ENCODE measurements around the gene SLC36A3. TPM values are rescaled to one million over a fixed set of nuclear protein-coding genes. Genes with fewer than 3 reads are reported as not detected.

SLC36A3 gene
- total RNA-seq (2014; rRNA removed; shearing (Covaris generic)), result not detected in 2 replicates
- not detected in 2 replicates for total RNA-seq (2022)
- Bru-seq, nascent RNA, result not detected
- not detected for BruChase-seq, experiment 1, labeled RNA remaining after a 6-hour chase
- not detected for BruChase-seq, experiment 2, labeled RNA remaining after a 2-hour chase
- long read RNA-seq, result 0 reads

DNA sequence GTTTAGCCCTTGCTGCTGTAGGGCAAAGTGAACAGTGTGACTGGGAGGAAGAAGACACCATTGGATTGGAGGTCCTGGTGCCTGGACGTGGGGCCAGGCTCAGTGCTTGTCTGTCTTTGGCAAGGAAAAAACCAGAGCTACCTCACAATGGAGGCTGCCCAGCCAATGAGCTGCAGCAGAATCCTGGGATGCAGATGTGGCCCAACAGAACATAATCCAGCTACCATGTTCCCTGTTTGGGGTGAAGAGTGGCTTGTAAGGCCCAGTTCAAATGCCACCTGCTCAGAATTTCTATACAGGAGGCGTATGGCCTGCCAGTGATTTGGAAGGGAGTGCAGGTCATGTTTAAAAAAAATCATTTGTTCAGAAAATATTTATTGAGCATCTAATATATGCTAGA is at the start of gene SLC36A3:
Gene SLC36A3, minus strand, starts transcription at position 101 of the 400 bp plus-strand sequence. CDS start 412 bp downstream, outside the sequence.
- TF ChIP-seq EZH2phosphoT487 (IDR thresholded peaks at IDR 0.05; ENCODE audit: borderline replicate concordance, low read depth, low read length), result no peak
- TF ChIP-seq, protein P1, sequence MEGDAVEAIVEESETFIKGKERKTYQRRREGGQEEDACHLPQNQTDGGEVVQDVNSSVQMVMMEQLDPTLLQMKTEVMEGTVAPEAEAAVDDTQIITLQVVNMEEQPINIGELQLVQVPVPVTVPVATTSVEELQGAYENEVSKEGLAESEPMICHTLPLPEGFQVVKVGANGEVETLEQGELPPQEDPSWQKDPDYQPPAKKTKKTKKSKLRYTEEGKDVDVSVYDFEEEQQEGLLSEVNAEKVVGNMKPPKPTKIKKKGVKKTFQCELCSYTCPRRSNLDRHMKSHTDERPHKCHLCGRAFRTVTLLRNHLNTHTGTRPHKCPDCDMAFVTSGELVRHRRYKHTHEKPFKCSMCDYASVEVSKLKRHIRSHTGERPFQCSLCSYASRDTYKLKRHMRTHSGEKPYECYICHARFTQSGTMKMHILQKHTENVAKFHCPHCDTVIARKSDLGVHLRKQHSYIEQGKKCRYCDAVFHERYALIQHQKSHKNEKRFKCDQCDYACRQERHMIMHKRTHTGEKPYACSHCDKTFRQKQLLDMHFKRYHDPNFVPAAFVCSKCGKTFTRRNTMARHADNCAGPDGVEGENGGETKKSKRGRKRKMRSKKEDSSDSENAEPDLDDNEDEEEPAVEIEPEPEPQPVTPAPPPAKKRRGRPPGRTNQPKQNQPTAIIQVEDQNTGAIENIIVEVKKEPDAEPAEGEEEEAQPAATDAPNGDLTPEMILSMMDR (conservative IDR thresholded peaks at IDR 0.05; ENCODE audit: low read length), result no peak
- H3K27ac ChIP-seq (ENCODE audit: low read depth, low read length, poor library complexity, severe bottlenecking), result no peak within 1 kb of the TSS
- H3K36me3 ChIP-seq (ENCODE audit: insufficient read depth, low read length), result no peaks in the 10 kb centered on the region
- H3K4me3 ChIP-seq (ENCODE audit: low read depth, low read length, poor library complexity, severe bottlenecking), result no peak within 1 kb of the TSS
- H4K20me1 ChIP-seq (ENCODE audit: insufficient read depth, low read length), result no peaks in the 10 kb centered on the region
- no peaks in the 10 kb centered on the region for H3K79me2 ChIP-seq (ENCODE audit: insufficient read depth, low read depth, low read length)
- H3K9me2 ChIP-seq (ENCODE audit: insufficient read depth, low read length), result no peaks in the 10 kb centered on the region
- no peaks in the 10 kb centered on the region for H3K4me1 ChIP-seq (ENCODE audit: insufficient read depth, low read length, poor library complexity, severe bottlenecking)
- no peak for DNase-seq (ENCODE audit: low spot score)
- no peaks in the 10 kb centered on the region for H3K9me3 ChIP-seq (ENCODE audit: low read length)
- ChIA-PET POLR2A (no interaction called here), CTCF (ENCODE audit: unreplicated experiment) (no interaction called here)
- H3K4me2 ChIP-seq (ENCODE audit: low read length), result no peak within 1 kb of the TSS
- intact Hi-C loops (cut with micrococcal nuclease; ENCODE audit: unreplicated experiment), result no loop called here
- BruUV-seq (replicated peaks), result no TSS peak
- H2AFZ ChIP-seq (ENCODE audit: low read length), result no peak within 1 kb of the TSS

DNA sequence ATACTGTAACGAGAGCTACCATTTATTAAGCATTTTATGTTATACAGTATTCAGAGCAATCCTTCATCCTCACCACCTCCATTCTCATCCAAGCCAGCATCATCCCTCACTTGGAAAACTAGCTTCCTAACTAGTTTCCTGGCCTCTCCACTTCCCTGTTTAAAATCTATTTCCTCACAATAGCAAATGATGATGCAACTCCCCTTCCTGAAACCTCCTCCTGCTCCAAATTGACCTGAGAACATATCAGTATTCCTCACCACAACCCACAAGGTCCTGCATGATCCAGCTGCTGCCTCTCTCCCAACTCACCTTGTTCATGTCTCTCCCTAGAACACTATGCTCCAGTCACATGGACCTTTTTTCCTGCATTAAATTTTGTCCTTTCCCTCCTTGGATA is 48.1 kb upstream of the SLC36A3 start:
- Histone ChIP-seq H3K4me3 (ENCODE audit: low read depth, low read length, poor library complexity, severe bottlenecking) (no peak overlapping the region), H3K9me3 (ENCODE audit: low read length) (no peaks in the 10 kb centered on the region), H3K4me2 (ENCODE audit: low read length) (no peak overlapping the region), H3K36me3 (ENCODE audit: insufficient read depth, low read length) (no peaks in the 10 kb centered on the region), H3K79me2 (ENCODE audit: insufficient read depth, low read depth, low read length) (no peaks in the 10 kb centered on the region), H2AFZ (ENCODE audit: low read length) (no peak overlapping the region), H4K20me1 (ENCODE audit: insufficient read depth, low read length) (no peaks in the 10 kb centered on the region), H3K4me1 (ENCODE audit: insufficient read depth, low read length, poor library complexity, severe bottlenecking) (no peaks in the 10 kb centered on the region), H3K27ac (ENCODE audit: low read depth, low read length, poor library complexity, severe bottlenecking) (no peak overlapping the region), H3K9me2 (ENCODE audit: insufficient read depth, low read length) (no peaks in the 10 kb centered on the region)
- TF ChIP-seq, protein P1 (conservative IDR thresholded peaks at IDR 0.05; ENCODE audit: low read length), result no peak
- TF ChIP-seq EZH2phosphoT487 (IDR thresholded peaks at IDR 0.05; ENCODE audit: borderline replicate concordance, low read depth, low read length), result no peak
- ChIA-PET CTCF (ENCODE audit: unreplicated experiment) (no interaction called here), POLR2A (no interaction called here)
- intact Hi-C loops (cut with micrococcal nuclease; ENCODE audit: unreplicated experiment), result no loop called here
- no peak for DNase-seq (ENCODE audit: low spot score)
- no TSS peak for BruUV-seq (replicated peaks)

DNA sequence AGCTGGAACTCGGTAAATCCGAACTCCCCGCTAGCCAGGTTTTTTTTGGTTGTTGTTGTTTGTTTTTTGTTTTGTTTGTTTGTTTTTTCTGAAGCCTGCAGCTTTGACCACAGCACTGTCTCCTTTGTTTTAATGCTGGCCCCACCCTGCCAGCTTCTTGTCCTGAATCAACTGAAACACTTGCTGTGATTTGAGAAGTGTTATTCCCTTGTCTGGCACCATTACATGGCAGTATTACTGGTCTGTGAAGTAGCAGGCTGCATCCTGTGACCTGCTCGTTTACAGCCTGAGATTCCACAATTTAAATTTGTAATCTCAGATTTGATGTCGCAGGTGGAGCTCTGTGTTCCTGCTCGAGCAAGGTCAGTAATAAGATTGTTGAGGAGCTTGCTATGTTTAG is 45.2 kb upstream of the SLC36A3 start:
- DNase-seq (ENCODE audit: low spot score), result no peak
- POLR2A ChIA-PET, result interaction anchor here (0.5 to 1.0 kb wide), 3 partner anchors 13 to 1480 kb away, joined by 3 to 5 read pairs (median 3); no protein-coding TSS in a partner anchor
- Histone ChIP-seq H3K36me3 (ENCODE audit: insufficient read depth, low read length) (no peaks in the 10 kb centered on the region), H2AFZ (ENCODE audit: low read length) (no peak overlapping the region), H3K4me1 (ENCODE audit: insufficient read depth, low read length, poor library complexity, severe bottlenecking) (no peaks in the 10 kb centered on the region), H3K4me3 (ENCODE audit: low read depth, low read length, poor library complexity, severe bottlenecking) (no peak overlapping the region), H3K27ac (ENCODE audit: low read depth, low read length, poor library complexity, severe bottlenecking) (no peak overlapping the region), H3K9me2 (ENCODE audit: insufficient read depth, low read length) (no peaks in the 10 kb centered on the region), H3K4me2 (ENCODE audit: low read length) (no peak overlapping the region), H3K9me3 (ENCODE audit: low read length) (no peaks in the 10 kb centered on the region), H3K79me2 (ENCODE audit: insufficient read depth, low read depth, low read length) (no peaks in the 10 kb centered on the region), H4K20me1 (ENCODE audit: insufficient read depth, low read length) (no peaks in the 10 kb centered on the region)
- TF ChIP-seq, protein P1 (conservative IDR thresholded peaks at IDR 0.05; ENCODE audit: low read length), result no peak
- no peak for TF ChIP-seq EZH2phosphoT487 (IDR thresholded peaks at IDR 0.05; ENCODE audit: borderline replicate concordance, low read depth, low read length)
- BruUV-seq (replicated peaks), result no TSS peak
- intact Hi-C loops (cut with micrococcal nuclease; ENCODE audit: unreplicated experiment), result no loop called here
- CTCF ChIA-PET (ENCODE audit: unreplicated experiment), result no interaction called here

Data from OCI-LY7 (cell line).